HEK293 (cell line): ENCODE measurements around the gene MYO1B.

Source experiments
- CTCF ChIA-PET: fragments of 350-600 bp; formaldehyde crosslinking; extraction: SDS; loops from one replicate; lab custom pipeline; 2021; ENCODE audit warnings: antibody characterized with exemption; lab: Yijun Ruan, JAX
- POLR2A ChIA-PET: fragments of 300-600 bp; formaldehyde crosslinking; extraction: SDS; loops from one replicate; lab custom pipeline; 2020; ENCODE audit warnings: antibody characterized with exemption, inconsistent platforms; lab: Yijun Ruan, JAX
- H3K27ac ChIP-seq: fragments of 200-500 bp; sonication (Bioruptor generic); 2 replicates; pipeline ENCODE4 v1.5.1; 2014; ENCODE audit warnings: low read depth, low read length, control low read depth, inconsistent platforms; ENCODE audit errors: extremely low read depth
- H3K36me3 ChIP-seq, 2 experiments: fragments of 200-500 bp in 1 of 2; sonication (Bioruptor generic) in 1 of 2; 1 replicate in 1 of 2; 2 replicates in 1 of 2; pipeline ENCODE4 v1.5.1; 2014 to 2017; ENCODE audit warnings: inconsistent platforms in 2 of 2, low read length in 2 of 2; ENCODE audit not compliant: control insufficient read depth in 2 of 2, insufficient read depth in 1 of 2
- H3K4me1 ChIP-seq: fragments of 200-500 bp; sonication (Bioruptor generic); 2 replicates; pipeline ENCODE4 v1.5.1; 2014; ENCODE audit warnings: mild to moderate bottlenecking, low read length, inconsistent platforms; ENCODE audit not compliant: control insufficient read depth, insufficient read depth
- H3K4me3 ChIP-seq: 2 replicates; pipeline ENCODE4 v1.5.1; 2011; ENCODE audit warnings: low read depth, mild to moderate bottlenecking, control low read depth, low read length, moderate library complexity
- H3K9me3 ChIP-seq: fragments of 200-500 bp; sonication (Bioruptor generic); 2 replicates; pipeline ENCODE4 v1.5.1; 2014; ENCODE audit warnings: low read depth, low read length, inconsistent platforms; ENCODE audit not compliant: control insufficient read depth, insufficient read depth
- BCL11A ChIP-seq: fragments of 450-650 bp; formaldehyde crosslinking; IDR thresholded peaks from 2 replicates; pipeline ENCODE4 v1.5.1; 2016; ENCODE audit warnings: low read depth, missing biosample characterization, missing genetic modification characterization
- HOXD13 ChIP-seq: sonication (generic); formaldehyde crosslinking; IDR thresholded peaks from 2 replicates; pipeline ENCODE4 v1.8.0; 2022; ENCODE audit warnings: missing genetic modification reagents, borderline replicate concordance
- KLF16 ChIP-seq: fragments of 450-650 bp; formaldehyde crosslinking; IDR thresholded peaks from 2 replicates; pipeline ENCODE4 v1.5.1; 2017; ENCODE audit warnings: missing biosample characterization, missing genetic modification characterization
- OSR2 ChIP-seq: fragments of 450-650 bp; formaldehyde crosslinking; IDR thresholded peaks from 2 replicates; pipeline ENCODE4 v1.5.1; 2016; ENCODE audit warnings: missing biosample characterization, missing genetic modification characterization
- SALL2 ChIP-seq: fragments of 450-650 bp; formaldehyde crosslinking; IDR thresholded peaks from 2 replicates; pipeline ENCODE4 v1.5.0; 2017; ENCODE audit warnings: missing biosample characterization, mild to moderate bottlenecking, missing genetic modification characterization, borderline replicate concordance
- TRIM28 ChIP-seq: IDR thresholded peaks from 2 replicates; pipeline ENCODE4 v1.6.1; 2011; ENCODE audit warnings: low read length, control low read depth, borderline replicate concordance
- ZBTB20 ChIP-seq: fragments of 450-650 bp; formaldehyde crosslinking; IDR thresholded peaks from 2 replicates; pipeline ENCODE4 v1.5.1; 2016; ENCODE audit warnings: missing biosample characterization, missing genetic modification characterization
- ZFHX2 ChIP-seq: fragments of 450-650 bp; formaldehyde crosslinking; conservative IDR thresholded peaks from 2 replicates; pipeline ENCODE4 v1.5.1; 2016; ENCODE audit warnings: missing biosample characterization, missing genetic modification characterization
- ZNF175 ChIP-seq: fragments of 450-650 bp; formaldehyde crosslinking; IDR thresholded peaks from 2 replicates; pipeline ENCODE4 v1.5.1; 2016; ENCODE audit warnings: missing biosample characterization, missing genetic modification characterization
- ZNF202 ChIP-seq: fragments of 450-650 bp; formaldehyde crosslinking; IDR thresholded peaks from 2 replicates; pipeline ENCODE4 v1.5.1; 2016; ENCODE audit warnings: missing biosample characterization, missing genetic modification characterization, borderline replicate concordance
- ZNF23 ChIP-seq: fragments of 450-650 bp; formaldehyde crosslinking; IDR thresholded peaks from 2 replicates; pipeline ENCODE4 v1.5.1; 2016; ENCODE audit warnings: missing biosample characterization, missing genetic modification characterization, borderline replicate concordance
- ZNF292 ChIP-seq: fragments of 450-650 bp; formaldehyde crosslinking; IDR thresholded peaks from 2 replicates; pipeline ENCODE4 v1.5.1; 2016; ENCODE audit warnings: low read depth, missing biosample characterization, missing genetic modification characterization, borderline replicate concordance
- ZNF366 ChIP-seq: fragments of 450-650 bp; formaldehyde crosslinking; conservative IDR thresholded peaks from 2 replicates; pipeline ENCODE4 v1.5.1; 2016; ENCODE audit warnings: missing biosample characterization, missing genetic modification characterization
- ZNF501 ChIP-seq: fragments of 450-650 bp; formaldehyde crosslinking; IDR thresholded peaks from 2 replicates; pipeline ENCODE4 v1.5.1; 2016; ENCODE audit warnings: missing biosample characterization, missing genetic modification characterization
- ZNF561 ChIP-seq: fragments of 450-650 bp; IDR thresholded peaks from 2 replicates; pipeline ENCODE4 v1.5.1; 2018; ENCODE audit warnings: missing biosample characterization, missing genetic modification characterization, borderline replicate concordance
- ZNF610 ChIP-seq: fragments of 450-650 bp; formaldehyde crosslinking; IDR thresholded peaks from 2 replicates; pipeline ENCODE4 v1.5.1; 2016; ENCODE audit warnings: missing biosample characterization, missing genetic modification characterization, borderline replicate concordance
- ZNF621 ChIP-seq: fragments of 450-650 bp; formaldehyde crosslinking; IDR thresholded peaks from 2 replicates; pipeline ENCODE4 v1.5.1; 2017; ENCODE audit warnings: missing biosample characterization, missing genetic modification characterization
- ZNF654 ChIP-seq: fragments of 450-650 bp; formaldehyde crosslinking; IDR thresholded peaks from 2 replicates; pipeline ENCODE4 v1.5.1; 2016; ENCODE audit warnings: low read depth, missing biosample characterization, missing genetic modification characterization
- ZSCAN16 ChIP-seq: fragments of 450-650 bp; formaldehyde crosslinking; IDR thresholded peaks from 2 replicates; pipeline ENCODE4 v1.5.1; 2016; ENCODE audit warnings: missing biosample characterization, missing genetic modification characterization
- TF ChIP-seq, protein P1 (sequence below): fragments of 450-650 bp; formaldehyde crosslinking; IDR thresholded peaks from 2 replicates; pipeline ENCODE4 v1.5.1; 2016; ENCODE audit warnings: missing biosample characterization, missing genetic modification characterization
- TF ChIP-seq, protein P2 (sequence below): fragments of 450-650 bp; formaldehyde crosslinking; IDR thresholded peaks from 2 replicates; pipeline ENCODE4 v1.5.1; 2016; ENCODE audit warnings: missing biosample characterization, missing genetic modification characterization
- TF ChIP-seq, protein P3 (sequence below): fragments of 450-650 bp; formaldehyde crosslinking; IDR thresholded peaks from 2 replicates; pipeline ENCODE4 v1.5.1; 2016; ENCODE audit warnings: missing biosample characterization, missing genetic modification characterization
- TF ChIP-seq, protein P4 (sequence below): fragments of 450-650 bp; formaldehyde crosslinking; IDR thresholded peaks from 2 replicates; pipeline ENCODE4 v1.5.1; 2017; ENCODE audit warnings: missing biosample characterization, missing genetic modification characterization
- TF ChIP-seq, protein P5 (sequence below): fragments of 450-650 bp; formaldehyde crosslinking; IDR thresholded peaks from 2 replicates; pipeline ENCODE4 v1.5.1; 2016; ENCODE audit warnings: missing biosample characterization, missing genetic modification characterization, borderline replicate concordance

The MYO1B gene

DNA sequence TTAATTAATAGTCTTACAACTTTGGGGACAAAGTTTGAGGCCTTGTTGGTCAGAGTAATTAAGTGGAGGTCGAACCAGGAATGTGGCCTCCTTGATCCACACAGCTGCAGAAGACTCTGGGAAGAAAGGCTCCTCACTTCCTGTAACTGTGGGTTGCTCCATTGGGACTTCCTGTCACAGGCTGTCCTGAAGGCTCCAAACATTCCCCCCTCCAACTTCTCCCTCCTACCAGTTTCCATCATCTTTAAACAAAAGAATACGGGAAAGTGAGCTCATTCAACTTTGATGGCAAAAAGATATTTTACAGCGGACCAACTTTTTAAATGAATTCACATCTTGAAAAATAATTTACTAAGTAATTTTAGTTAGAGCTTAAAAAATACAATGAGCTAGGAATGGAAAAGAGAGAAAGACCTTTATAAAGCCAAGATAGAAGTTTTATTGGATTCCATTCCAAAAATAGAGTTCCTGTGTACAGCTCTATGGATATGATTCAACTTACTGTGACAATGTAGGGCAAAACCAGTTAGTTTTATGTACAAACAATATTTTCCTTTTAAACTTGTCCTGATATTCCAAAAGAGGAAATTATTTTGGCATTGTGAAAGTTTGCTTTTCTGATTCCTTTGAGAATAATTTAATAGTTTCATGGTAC is 220.7 kb downstream of the MYO1B start:
- no peaks in the 10 kb centered on the region for H3K4me1 ChIP-seq
- ChIA-PET CTCF (interaction anchor here (0.6 to 0.7 kb wide), 2 partner anchors 15 to 239 kb away, joined by 3 read pairs; no protein-coding TSS in a partner anchor), POLR2A (no interaction called here)
- H3K36me3 ChIP-seq, result no peaks in the 10 kb centered on the region
- TF ChIP-seq BCL11A (tag by site-specific recombination) (no peak), SALL2 (no peak), ZFHX2 (tag by site-specific recombination) (no peak), KLF16 (tag by site-specific recombination) (no peak), ZNF621 (tag by site-specific recombination) (no peak), ZNF501 (tag by site-specific recombination) (no peak), TRIM28 (no peak), ZBTB20 (no peak), ZNF175 (tag by site-specific recombination) (no peak), ZNF610 (tag by site-specific recombination) (no peak), ZNF561 (tag by site-specific recombination) (no peak)
- TF ChIP-seq, protein P1, sequence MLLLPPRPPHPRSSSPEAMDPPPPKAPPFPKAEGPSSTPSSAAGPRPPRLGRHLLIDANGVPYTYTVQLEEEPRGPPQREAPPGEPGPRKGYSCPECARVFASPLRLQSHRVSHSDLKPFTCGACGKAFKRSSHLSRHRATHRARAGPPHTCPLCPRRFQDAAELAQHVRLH (tag by site-specific recombination), result no peak
- TF ChIP-seq, protein P2, sequence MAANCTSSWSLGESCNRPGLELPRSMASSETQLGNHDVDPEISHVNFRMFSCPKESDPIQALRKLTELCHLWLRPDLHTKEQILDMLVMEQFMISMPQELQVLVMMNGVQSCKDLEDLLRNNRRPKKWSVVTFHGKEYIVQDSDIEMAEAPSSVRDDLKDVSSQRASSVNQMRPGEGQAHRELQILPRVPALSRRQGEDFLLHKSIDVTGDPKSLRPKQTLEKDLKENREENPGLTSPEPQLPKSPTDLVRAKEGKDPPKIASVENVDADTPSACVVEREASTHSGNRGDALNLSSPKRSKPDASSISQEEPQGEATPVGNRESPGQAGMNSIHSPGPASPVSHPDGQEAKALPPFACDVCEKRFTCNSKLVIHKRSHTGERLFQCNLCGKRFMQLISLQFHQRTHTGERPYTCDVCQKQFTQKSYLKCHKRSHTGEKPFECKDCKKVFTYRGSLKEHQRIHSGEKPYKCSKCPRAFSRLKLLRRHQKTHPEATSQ (tag by site-specific recombination), result no peak
- no peaks in the 10 kb centered on the region for H3K9me3 ChIP-seq
- no peak overlapping the region for H3K4me3 ChIP-seq
- H3K27ac ChIP-seq, result no peak overlapping the region

DNA sequence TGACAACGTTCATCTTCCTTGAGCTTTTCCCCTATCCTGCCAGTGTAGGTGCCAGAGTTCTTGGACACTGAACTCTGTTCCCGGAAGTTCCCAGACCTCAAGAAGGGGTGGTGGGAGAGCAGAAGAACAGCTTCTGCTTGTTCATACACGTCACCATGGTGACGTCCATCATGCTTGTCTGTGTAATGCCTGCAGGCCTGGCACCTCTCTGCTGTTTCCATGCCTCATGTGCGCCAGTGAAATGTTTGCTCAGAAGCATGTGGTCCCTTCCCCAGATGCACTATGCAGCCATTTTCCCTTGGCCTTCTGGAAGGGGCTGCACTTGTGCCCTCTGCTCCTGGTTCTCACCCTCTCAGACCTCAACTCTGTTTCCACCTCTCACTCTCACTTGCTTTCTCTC is 221.9 kb downstream of the MYO1B start:
- no peak overlapping the region for H3K4me3 ChIP-seq
- H3K36me3 ChIP-seq, result no peaks in the 10 kb centered on the region
- no peak overlapping the region for H3K27ac ChIP-seq
- H3K9me3 ChIP-seq, result no peaks in the 10 kb centered on the region
- ChIA-PET CTCF (no interaction called here), POLR2A (no interaction called here)
- no peak for TF ChIP-seq ZNF202 (tag by site-specific recombination)
- TF ChIP-seq ZNF366 (tag by site-specific recombination), result no peak
- TF ChIP-seq ZNF23 (tag by site-specific recombination), result no peak
- TF ChIP-seq ZNF654, result no peak
- TF ChIP-seq, protein P3, sequence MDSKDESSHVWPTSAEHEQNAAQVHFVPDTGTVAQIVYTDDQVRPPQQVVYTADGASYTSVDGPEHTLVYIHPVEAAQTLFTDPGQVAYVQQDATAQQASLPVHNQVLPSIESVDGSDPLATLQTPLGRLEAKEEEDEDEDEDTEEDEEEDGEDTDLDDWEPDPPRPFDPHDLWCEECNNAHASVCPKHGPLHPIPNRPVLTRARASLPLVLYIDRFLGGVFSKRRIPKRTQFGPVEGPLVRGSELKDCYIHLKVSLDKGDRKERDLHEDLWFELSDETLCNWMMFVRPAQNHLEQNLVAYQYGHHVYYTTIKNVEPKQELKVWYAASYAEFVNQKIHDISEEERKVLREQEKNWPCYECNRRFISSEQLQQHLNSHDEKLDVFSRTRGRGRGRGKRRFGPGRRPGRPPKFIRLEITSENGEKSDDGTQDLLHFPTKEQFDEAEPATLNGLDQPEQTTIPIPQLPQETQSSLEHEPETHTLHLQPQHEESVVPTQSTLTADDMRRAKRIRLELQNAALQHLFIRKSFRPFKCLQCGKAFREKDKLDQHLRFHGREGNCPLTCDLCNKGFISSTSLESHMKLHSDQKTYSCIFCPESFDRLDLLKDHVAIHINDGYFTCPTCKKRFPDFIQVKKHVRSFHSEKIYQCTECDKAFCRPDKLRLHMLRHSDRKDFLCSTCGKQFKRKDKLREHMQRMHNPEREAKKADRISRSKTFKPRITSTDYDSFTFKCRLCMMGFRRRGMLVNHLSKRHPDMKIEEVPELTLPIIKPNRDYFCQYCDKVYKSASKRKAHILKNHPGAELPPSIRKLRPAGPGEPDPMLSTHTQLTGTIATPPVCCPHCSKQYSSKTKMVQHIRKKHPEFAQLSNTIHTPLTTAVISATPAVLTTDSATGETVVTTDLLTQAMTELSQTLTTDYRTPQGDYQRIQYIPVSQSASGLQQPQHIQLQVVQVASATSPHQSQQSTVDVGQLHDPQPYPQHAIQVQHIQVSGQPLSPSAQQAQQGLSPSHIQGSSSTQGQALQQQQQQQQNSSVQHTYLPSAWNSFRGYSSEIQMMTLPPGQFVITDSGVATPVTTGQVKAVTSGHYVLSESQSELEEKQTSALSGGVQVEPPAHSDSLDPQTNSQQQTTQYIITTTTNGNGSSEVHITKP (tag by site-specific recombination), result no peak
- TF ChIP-seq, protein P4, sequence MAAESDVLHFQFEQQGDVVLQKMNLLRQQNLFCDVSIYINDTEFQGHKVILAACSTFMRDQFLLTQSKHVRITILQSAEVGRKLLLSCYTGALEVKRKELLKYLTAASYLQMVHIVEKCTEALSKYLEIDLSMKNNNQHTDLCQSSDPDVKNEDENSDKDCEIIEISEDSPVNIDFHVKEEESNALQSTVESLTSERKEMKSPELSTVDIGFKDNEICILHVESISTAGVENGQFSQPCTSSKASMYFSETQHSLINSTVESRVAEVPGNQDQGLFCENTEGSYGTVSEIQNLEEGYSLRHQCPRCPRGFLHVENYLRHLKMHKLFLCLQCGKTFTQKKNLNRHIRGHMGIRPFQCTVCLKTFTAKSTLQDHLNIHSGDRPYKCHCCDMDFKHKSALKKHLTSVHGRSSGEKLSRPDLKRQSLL, result no peak
- no peak for TF ChIP-seq HOXD13 (CRISPR knock-in tag)
- TF ChIP-seq ZSCAN16, result no peak
- TF ChIP-seq ZNF292 (tag by site-specific recombination), result no peak
- no peak for TF ChIP-seq OSR2 (tag by site-specific recombination)
- TF ChIP-seq, protein P5, sequence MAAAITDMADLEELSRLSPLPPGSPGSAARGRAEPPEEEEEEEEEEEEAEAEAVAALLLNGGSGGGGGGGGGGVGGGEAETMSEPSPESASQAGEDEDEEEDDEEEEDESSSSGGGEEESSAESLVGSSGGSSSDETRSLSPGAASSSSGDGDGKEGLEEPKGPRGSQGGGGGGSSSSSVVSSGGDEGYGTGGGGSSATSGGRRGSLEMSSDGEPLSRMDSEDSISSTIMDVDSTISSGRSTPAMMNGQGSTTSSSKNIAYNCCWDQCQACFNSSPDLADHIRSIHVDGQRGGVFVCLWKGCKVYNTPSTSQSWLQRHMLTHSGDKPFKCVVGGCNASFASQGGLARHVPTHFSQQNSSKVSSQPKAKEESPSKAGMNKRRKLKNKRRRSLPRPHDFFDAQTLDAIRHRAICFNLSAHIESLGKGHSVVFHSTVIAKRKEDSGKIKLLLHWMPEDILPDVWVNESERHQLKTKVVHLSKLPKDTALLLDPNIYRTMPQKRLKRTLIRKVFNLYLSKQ (tag by site-specific recombination), result no peak
- no peaks in the 10 kb centered on the region for H3K4me1 ChIP-seq
